Kidney (tissue), 14 donors: ENCODE data around the gene WDR4. TPM values are rescaled to one million over a fixed set of nuclear protein-coding genes. Genes with fewer than 3 reads are reported as not detected.

Source experiments
- DNase-seq, 5 donors: peaks; one replicate each; pipeline ENCODE4 v3.0.0-alpha.2; 2013 to 2020
- FAIRE-seq: peaks from 2 replicates; lab custom pipeline; 2012; peaks lifted over from hg19 to GRCh38; lab: Jason Lieb, UNC
- H3K27ac ChIP-seq, 2 donors: one replicate each; pipeline ENCODE4 v1.7.0; 2013; ENCODE audit warnings: low read depth in 2 of 2, low read length in 2 of 2, inconsistent platforms in 1 of 2
- H3K27me3 ChIP-seq: one replicate; pipeline ENCODE4 v1.7.1; 2013; ENCODE audit warnings: low read length, inconsistent platforms; ENCODE audit not compliant: control insufficient read depth, insufficient read depth
- H3K36me3 ChIP-seq, 3 donors: one replicate each; pipeline versions ENCODE4 v1.7.0 to v1.7.1; 2013; ENCODE audit warnings: low read length in 3 of 3, control low read depth in 1 of 3, inconsistent platforms in 1 of 3; ENCODE audit not compliant: insufficient read depth in 3 of 3, control insufficient read depth in 2 of 3
- H3K4me1 ChIP-seq, 3 donors: one replicate each; pipeline versions ENCODE4 v1.7.0 to v1.7.1; 2013; ENCODE audit warnings: low read length in 3 of 3, inconsistent platforms in 1 of 3, low read depth in 1 of 3; ENCODE audit not compliant: control insufficient read depth in 2 of 3, insufficient read depth in 2 of 3
- H3K4me3 ChIP-seq, 3 donors: one replicate each; pipeline versions ENCODE4 v1.7.0 to v1.8.1; 2013; ENCODE audit warnings: low read length in 3 of 3, control low read depth in 1 of 3, inconsistent platforms in 1 of 3
- H3K9ac ChIP-seq, 3 donors: one replicate each; pipeline versions ENCODE4 v1.7.0 to v1.7.1; 2013; ENCODE audit warnings: low read length in 3 of 3, control low read depth in 1 of 3, inconsistent platforms in 1 of 3
- H3K9me3 ChIP-seq, 3 donors: one replicate each; pipeline versions ENCODE4 v1.7.0 to v1.7.1; 2013; ENCODE audit warnings: low read length in 3 of 3, control low read depth in 1 of 3, inconsistent platforms in 1 of 3; ENCODE audit not compliant: control insufficient read depth in 2 of 3, insufficient read depth in 1 of 3
- CTCF ChIP-seq: IDR thresholded peaks from 3 replicates; pipeline ENCODE4 v1.5.1; 2012; ENCODE audit warnings: mild to moderate bottlenecking, moderate library complexity, borderline replicate concordance; ENCODE audit not compliant: insufficient read depth; ENCODE audit errors: extremely low read depth
- intact Hi-C: fragments of 100-400 bp; cut with DNase I; formaldehyde crosslinking; loops from one replicate; pipeline ENCODE4 v1.11.1; 2022
- polyA plus RNA-seq: library from polyadenylated mRNA; stranded (reverse); fragments of 350-450 nt; fragmentation: Illumina TruSeq; extraction: RNeasy Lipid Tissue Mini Kit (QIAGEN cat#74804); gene quantifications from one replicate; pipeline ENCODE4 v1.2.3, GENCODE V29; 2014; ENCODE audit warnings: low read depth, low replicate concordance; ENCODE audit not compliant: insufficient read depth
- total RNA-seq: library from RNA; stranded (reverse); fragmentation: NEBNext Ultra II Directional; extraction: Animal tissue kit (Norgen Biotek cat#: 25700); gene quantifications from one replicate; pipeline ENCODE4 v1.2.1, GENCODE V29; 2021
- donor health status: control.
- donor health status: control.
- donor health status: control.
- donor health status: control.
- donor health status: control.
- donor health status: DM: yes; HTN: yes; CAD: no.
- donor health status: Normal renal cell carcinoma (clear cell type).

Gene WDR4
- total and polyA plus RNA-seq, 2 donors from 2014 or later: 4.8 to 20.4 TPM

- intact Hi-C loops: no loop called here
- H3K4me1 ChIP-seq: no peaks in the 10 kb centered on the region
- no peaks in the 10 kb centered on the region for H3K9me3 ChIP-seq
- no peak overlapping the region for H3K9ac ChIP-seq
- H3K36me3 ChIP-seq: no peaks in the 10 kb centered on the region
- H3K27me3 ChIP-seq: no peaks in the 10 kb centered on the region
- no peak for FAIRE-seq
- TF ChIP-seq CTCF: no peak
- no peak overlapping the region for H3K27ac ChIP-seq
- no peak overlapping the region for H3K4me3 ChIP-seq
- no peak for DNase-seq
Measured at GRCh38 chr21:42799948-42800347, 79.4 kb downstream of the WDR4 start.

GRCh38 chr21:42799516-42799915 is 79.8 kb downstream of the WDR4 start:
- no peak for TF ChIP-seq CTCF
- H3K9ac ChIP-seq: no peak overlapping the region
- intact Hi-C loops: no loop called here
- H3K36me3 ChIP-seq: no peaks in the 10 kb centered on the region
- H3K27me3 ChIP-seq: no peaks in the 10 kb centered on the region
- no peak for DNase-seq
- H3K4me1 ChIP-seq: no peaks in the 10 kb centered on the region
- no peak overlapping the region for H3K4me3 ChIP-seq
- FAIRE-seq: no peak
- H3K9me3 ChIP-seq: no peaks in the 10 kb centered on the region
- no peak overlapping the region for H3K27ac ChIP-seq

Other genes starting within 250 kb of the WDR4 start
- gene PDE9A, start 225.9 kb downstream of the WDR4 start, total RNA-seq: 39.0 TPM
- gene PDE9A, start 225.9 kb downstream of the WDR4 start, polyA plus RNA-seq: 30.1 TPM
- 29.6 TPM for gene NDUFV3, start 13.8 kb upstream of the WDR4 start, total RNA-seq
- 37.0 TPM for gene NDUFV3, start 13.8 kb upstream of the WDR4 start, polyA plus RNA-seq
- gene ERVH48-1, start 46.1 kb upstream of the WDR4 start, total RNA-seq: not detected
- not detected for gene ERVH48-1, start 46.1 kb upstream of the WDR4 start, polyA plus RNA-seq
- gene PKNOX1, start 95.0 kb upstream of the WDR4 start, total RNA-seq: 25.2 TPM
- 7.9 TPM for gene PKNOX1, start 95.0 kb upstream of the WDR4 start, polyA plus RNA-seq
- 32.1 TPM for gene CBS, start 196.3 kb upstream of the WDR4 start, total RNA-seq
- gene CBS, start 196.3 kb upstream of the WDR4 start, polyA plus RNA-seq: 6.4 TPM
- gene U2AF1, start 228.0 kb upstream of the WDR4 start, total RNA-seq: 15.7 TPM
- 44.7 TPM for gene U2AF1, start 228.0 kb upstream of the WDR4 start, polyA plus RNA-seq